MCF 10A (cell line): ENCODE results near the gene FRG1. TPM values are rescaled to one million over a fixed set of nuclear protein-coding genes. Genes with fewer than 3 reads are reported as not detected.

Source experiments
- total RNA-seq: library from RNA; stranded (reverse); gene quantifications from 2 replicates; pipeline ENCODE4 v1.2.3, GENCODE V29; 2022

FRG1 gene
- total RNA-seq, 1 experiment from 2014 or later = 62.9 TPM

Other genes with a start within 250 kb of the FRG1 start
- gene FRG2, start 86.4 kb downstream of the FRG1 start, total RNA-seq = not detected in 2 replicates
- gene DBET, start 123.6 kb downstream of the FRG1 start, total RNA-seq = not detected in 2 replicates
- not detected in 2 replicates for gene DUX4, start 232.9 kb downstream of the FRG1 start, total RNA-seq